ENCODE results near the gene FGF14.
"Not testable (repeated sequence)": the region's sequence is repeated elsewhere in the genome, so short reads cannot be mapped to it uniquely, and the experiment has no call there.

Gene FGF14

DNA sequence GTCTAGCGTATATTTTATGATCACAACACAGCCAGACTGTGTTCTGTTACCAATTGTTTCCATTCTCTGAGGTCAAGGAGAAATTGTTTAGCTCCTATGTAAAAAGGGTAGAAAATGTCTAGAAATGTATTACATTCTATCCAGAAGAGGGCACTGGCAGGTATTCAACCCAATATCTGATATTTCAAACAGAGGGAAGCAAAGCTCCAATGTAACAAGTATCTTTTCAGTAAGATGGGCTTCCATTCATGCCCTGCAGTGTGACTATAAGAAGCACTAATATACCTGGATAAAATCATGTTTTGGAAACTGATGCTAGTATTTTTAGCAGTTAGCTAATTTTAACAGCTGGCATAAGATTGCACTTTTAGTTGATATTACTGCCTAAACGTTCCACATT lies 312.7 kb downstream of the FGF14 start:
- Mint-ChIP-seq H3K27me3 (no peaks in the 10 kb centered on the region), H3K27ac (no peak overlapping the region), H3K4me3 (no peak overlapping the region), H3K4me1 (no peaks in the 10 kb centered on the region), H3K36me3 (no peaks in the 10 kb centered on the region), H3K9me3 (no peaks in the 10 kb centered on the region)
- ATAC-seq: no peak

DNA sequence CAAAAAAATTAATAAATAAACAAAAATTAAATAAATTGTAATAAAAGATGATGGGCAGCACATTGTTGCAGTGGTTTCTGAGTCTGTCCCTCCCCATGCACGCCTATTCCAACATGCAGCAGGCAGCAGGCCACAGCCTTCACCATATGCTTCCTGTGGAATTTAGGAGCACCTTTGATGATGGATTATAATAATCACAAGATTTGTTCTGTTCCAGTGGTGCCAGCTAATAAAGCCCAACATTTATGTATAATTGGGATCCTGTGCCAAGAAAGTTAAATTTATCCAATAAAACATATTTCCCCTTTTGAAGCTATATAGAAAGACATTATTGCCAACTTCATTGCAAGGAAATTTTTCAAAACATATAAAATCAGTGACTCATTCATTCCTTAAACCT lies 328.6 kb downstream of the FGF14 start:
- no peak overlapping the region for H3K4me3 Mint-ChIP-seq

DNA sequence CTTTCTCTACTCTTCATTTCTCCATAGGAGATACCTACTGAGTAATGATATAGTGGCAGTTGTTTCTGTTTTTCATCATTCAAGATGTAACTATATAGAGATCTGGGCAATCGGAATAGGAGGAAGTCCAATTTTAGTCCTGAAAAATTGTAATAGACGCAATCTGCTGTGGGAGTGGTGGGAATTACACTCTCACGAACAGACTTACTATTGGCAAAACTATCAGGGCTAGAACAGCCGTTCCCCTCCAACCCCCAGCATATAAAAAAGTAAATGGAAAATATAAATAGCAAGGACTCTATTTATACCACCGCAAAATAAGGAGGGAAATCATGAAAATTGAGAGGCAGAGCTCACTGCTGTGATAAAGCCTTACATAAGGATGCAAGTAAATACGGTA lies 330.1 kb downstream of the FGF14 start:
- Mint-ChIP-seq H3K4me1 (no peaks in the 10 kb centered on the region), H3K27ac (no peak overlapping the region), H3K27me3 (no peaks in the 10 kb centered on the region), H3K36me3 (no peaks in the 10 kb centered on the region), H3K9me3 (no peaks in the 10 kb centered on the region), H3K4me3 (no peak overlapping the region)
- no peak for ATAC-seq

More for the DNA sequence above, 328.6 kb downstream of the FGF14 start:
- Mint-ChIP-seq H3K27me3 (no peaks in the 10 kb centered on the region), H3K27ac (no peak overlapping the region), H3K9me3 (no peaks in the 10 kb centered on the region), H3K36me3 (no peaks in the 10 kb centered on the region), H3K4me1 (no peaks in the 10 kb centered on the region)
- no peak for ATAC-seq

- not testable (repeated sequence) for H3K9me3 Mint-ChIP-seq, ATAC-seq, H3K4me1 Mint-ChIP-seq, H3K27ac Mint-ChIP-seq, H3K4me3 Mint-ChIP-seq, H3K36me3 Mint-ChIP-seq, H3K27me3 Mint-ChIP-seq
Measured at GRCh38 chr13:102068323-102068722, 333.5 kb downstream of the FGF14 start.

DNA sequence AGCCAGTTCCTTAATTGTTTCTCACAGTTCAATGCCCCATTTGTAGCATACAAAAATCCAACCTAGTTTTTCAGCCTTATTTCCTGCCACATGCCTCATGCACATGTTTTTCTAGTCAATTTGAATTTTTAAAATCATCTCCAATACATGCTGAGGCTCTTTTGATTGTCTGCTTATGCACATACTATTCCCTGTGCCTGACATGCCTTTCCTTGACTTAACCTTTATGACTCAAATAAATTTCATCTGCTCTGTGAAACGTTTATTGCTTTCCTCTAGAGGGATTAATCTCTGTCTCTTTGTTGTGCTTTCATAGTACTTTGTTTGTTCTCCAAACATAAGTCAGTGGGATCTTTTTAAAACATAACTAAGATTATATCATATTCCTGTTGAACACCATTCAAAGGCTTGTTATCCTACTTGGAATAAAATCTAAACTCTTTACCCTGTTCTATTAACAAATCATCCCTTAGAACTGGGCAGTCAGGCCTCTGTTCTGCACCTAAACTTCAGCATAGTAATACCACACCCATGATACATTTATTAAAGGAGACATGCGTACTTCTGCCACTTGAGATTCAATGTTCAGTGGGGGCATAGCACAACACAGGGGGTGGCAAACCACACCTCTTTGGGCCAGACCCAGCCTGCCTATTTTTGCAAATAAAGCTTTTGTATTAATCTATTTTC lies 346.6 kb downstream of the FGF14 start:
- Mint-ChIP-seq H3K27ac (no peak overlapping the region), H3K4me3 (no peak overlapping the region), H3K27me3 (no peaks in the 10 kb centered on the region), H3K36me3 (no peaks in the 10 kb centered on the region), H3K9me3 (peaks cover 19% of the 10 kb centered on the region), H3K4me1 (no peaks in the 10 kb centered on the region)
- ATAC-seq: no peak

- Mint-ChIP-seq H3K27me3 (no peaks in the 10 kb centered on the region), H3K9me3 (peaks cover 20% of the 10 kb centered on the region), H3K4me1 (no peaks in the 10 kb centered on the region), H3K27ac (no peak overlapping the region), H3K36me3 (no peaks in the 10 kb centered on the region), H3K4me3 (no peak overlapping the region)
- ATAC-seq: no peak
Measured at GRCh38 chr13:102049853-102050252, 352.0 kb downstream of the FGF14 start.

GRCh38 chr13:102045731-102046130 lies 356.1 kb downstream of the FGF14 start:
- no peak for ATAC-seq
- Mint-ChIP-seq H3K27me3 (no peaks in the 10 kb centered on the region), H3K4me3 (no peak overlapping the region), H3K9me3 (peaks cover 7% of the 10 kb centered on the region), H3K4me1 (no peaks in the 10 kb centered on the region), H3K27ac (no peak overlapping the region), H3K36me3 (no peaks in the 10 kb centered on the region)

GRCh38 chr13:102042746-102043145 lies 359.1 kb downstream of the FGF14 start:
- Mint-ChIP-seq H3K9me3 (no peaks in the 10 kb centered on the region), H3K36me3 (no peaks in the 10 kb centered on the region)
- no peak for ATAC-seq

DNA sequence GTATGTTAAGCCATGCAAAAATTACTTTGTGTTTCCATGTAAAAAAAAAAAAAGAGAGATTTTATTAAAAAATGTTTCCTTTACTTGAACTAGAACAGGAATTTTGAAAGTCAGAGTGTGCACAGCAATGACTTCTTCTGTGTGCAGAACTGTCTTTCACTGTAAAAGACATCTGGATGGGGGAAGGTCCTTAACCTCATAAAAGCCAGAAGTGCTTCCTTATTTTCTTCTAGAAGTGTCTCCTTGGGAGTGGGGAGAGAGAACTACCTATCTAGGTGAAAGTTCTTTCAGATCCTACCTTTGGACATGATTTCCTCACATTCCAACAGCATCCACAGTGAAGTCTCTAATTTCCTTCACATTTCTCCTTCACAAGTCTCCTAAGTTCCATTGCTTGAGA lies 360.3 kb downstream of the FGF14 start:
- Mint-ChIP-seq H3K27ac (no peak overlapping the region), H3K4me3 (no peak overlapping the region), H3K36me3 (no peaks in the 10 kb centered on the region), H3K4me1 (no peaks in the 10 kb centered on the region), H3K27me3 (no peaks in the 10 kb centered on the region), H3K9me3 (no peaks in the 10 kb centered on the region)
- no peak for ATAC-seq

More at GRCh38 chr13:102042746-102043145, 359.1 kb downstream of the FGF14 start:
- Mint-ChIP-seq H3K4me1 (no peaks in the 10 kb centered on the region), H3K4me3 (no peak overlapping the region), H3K27ac (no peak overlapping the region), H3K27me3 (no peaks in the 10 kb centered on the region)

- no peaks in the 10 kb centered on the region for H3K36me3 Mint-ChIP-seq
- no peak overlapping the region for H3K4me3 Mint-ChIP-seq
- no peaks in the 10 kb centered on the region for H3K9me3 Mint-ChIP-seq
- no peaks in the 10 kb centered on the region for H3K27me3 Mint-ChIP-seq
- no peak overlapping the region for H3K27ac Mint-ChIP-seq
- H3K4me1 Mint-ChIP-seq: no peaks in the 10 kb centered on the region
- ATAC-seq: no peak
Measured at GRCh38 chr13:102040812-102041211, 361.0 kb downstream of the FGF14 start.

GRCh38 chr13:102039264-102039663 lies 362.6 kb downstream of the FGF14 start:
- no peak for ATAC-seq
- no peak overlapping the region for H3K27ac Mint-ChIP-seq
- peaks cover 3% of the 10 kb centered on the region for H3K9me3 Mint-ChIP-seq
- H3K27me3 Mint-ChIP-seq: no peaks in the 10 kb centered on the region
- no peaks in the 10 kb centered on the region for H3K36me3 Mint-ChIP-seq
- H3K4me3 Mint-ChIP-seq: no peak overlapping the region
- H3K4me1 Mint-ChIP-seq: no peaks in the 10 kb centered on the region

DNA sequence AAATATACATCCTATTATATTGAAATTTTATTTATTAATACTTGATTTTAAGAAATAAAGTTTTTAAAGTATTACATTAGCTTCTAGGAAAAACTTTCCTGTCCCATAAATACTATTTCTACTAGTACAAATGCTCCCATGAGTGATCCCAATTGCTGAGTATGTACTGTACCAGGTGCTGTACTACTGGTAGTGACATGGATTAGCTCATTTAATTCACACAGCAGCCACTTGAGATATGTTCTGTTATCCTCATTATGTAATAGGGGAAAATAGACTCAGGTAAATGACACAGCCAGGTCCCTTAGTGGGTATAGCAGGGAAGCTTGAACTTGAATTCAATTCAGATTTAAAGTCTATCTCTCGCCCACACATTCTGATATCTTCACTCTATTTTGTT lies 363.1 kb downstream of the FGF14 start:
- no peaks in the 10 kb centered on the region for H3K36me3 Mint-ChIP-seq
- no peak overlapping the region for H3K4me3 Mint-ChIP-seq
- no peaks in the 10 kb centered on the region for H3K4me1 Mint-ChIP-seq
- H3K27me3 Mint-ChIP-seq: no peaks in the 10 kb centered on the region
- H3K9me3 Mint-ChIP-seq: peaks cover 3% of the 10 kb centered on the region
- no peak overlapping the region for H3K27ac Mint-ChIP-seq
- no peak for ATAC-seq

DNA sequence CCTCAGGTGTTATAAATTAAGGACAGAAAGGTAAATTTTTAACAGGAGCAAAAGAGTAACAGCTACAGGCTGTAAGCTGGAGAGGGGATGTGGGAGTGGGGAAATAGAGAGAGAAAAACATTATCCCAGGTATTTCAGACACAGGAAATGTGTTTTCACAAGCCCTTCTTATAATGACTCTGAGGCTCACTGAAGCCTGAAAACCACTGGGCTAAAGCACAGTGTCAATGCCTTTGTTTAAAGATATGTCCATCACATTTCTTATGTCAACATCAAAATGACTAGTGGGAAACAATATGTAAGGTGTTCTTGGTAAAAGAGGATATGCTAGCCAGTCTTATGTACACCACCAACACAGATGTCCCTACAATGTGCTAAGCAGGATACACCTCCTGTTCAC lies 365.9 kb downstream of the FGF14 start:
- no peaks in the 10 kb centered on the region for H3K27me3 Mint-ChIP-seq
- ATAC-seq: no peak
- H3K4me1 Mint-ChIP-seq: no peaks in the 10 kb centered on the region
- no peak overlapping the region for H3K4me3 Mint-ChIP-seq
- H3K36me3 Mint-ChIP-seq: no peaks in the 10 kb centered on the region
- peaks cover 3% of the 10 kb centered on the region for H3K9me3 Mint-ChIP-seq
- no peak overlapping the region for H3K27ac Mint-ChIP-seq

DNA sequence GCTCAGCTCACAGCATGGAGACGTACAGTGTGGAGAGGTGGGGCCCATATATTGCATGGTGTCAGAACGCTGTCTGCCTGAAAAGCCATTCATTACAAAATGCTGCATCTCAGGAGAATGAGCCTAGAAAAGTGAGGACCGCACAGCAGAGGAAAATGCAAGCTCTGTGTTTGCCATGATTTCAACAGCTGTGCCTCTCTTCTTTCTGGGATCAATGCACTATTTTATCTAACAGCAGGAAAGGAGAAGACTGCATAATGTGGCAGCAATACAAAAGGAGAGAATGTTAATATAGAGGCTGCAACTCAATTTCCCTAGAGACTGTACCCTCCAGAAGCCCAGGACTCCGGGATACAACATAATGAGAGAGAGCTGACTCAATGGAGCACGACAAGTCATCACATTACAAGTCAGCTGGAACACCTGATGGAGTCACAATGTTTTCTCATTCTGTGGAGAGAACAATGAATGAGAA lies 368.0 kb downstream of the FGF14 start:
- no peaks in the 10 kb centered on the region for H3K4me1 Mint-ChIP-seq
- H3K27me3 Mint-ChIP-seq: no peaks in the 10 kb centered on the region
- H3K27ac Mint-ChIP-seq: no peak overlapping the region
- H3K9me3 Mint-ChIP-seq: peaks cover 3% of the 10 kb centered on the region
- ATAC-seq: no peak
- H3K4me3 Mint-ChIP-seq: no peak overlapping the region
- H3K36me3 Mint-ChIP-seq: no peaks in the 10 kb centered on the region

DNA sequence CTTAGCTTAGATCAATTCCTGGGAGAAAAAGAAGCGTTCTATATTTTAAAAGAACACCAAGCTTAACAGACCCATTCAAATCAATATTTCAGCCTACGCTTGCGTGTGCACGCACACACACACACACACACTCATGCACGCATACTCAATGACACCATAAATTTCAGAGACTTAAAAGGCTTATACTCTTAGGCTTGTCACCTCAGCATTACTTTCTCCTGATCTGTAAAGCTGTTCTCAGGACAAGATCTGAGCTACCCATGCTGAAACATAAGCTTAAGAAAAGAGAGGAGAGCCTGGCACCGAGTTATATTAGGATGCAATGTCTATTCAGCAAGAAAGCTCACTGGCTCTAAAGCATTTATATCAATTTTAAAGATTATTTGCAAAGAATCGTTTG lies 368.5 kb downstream of the FGF14 start:
- H3K9me3 Mint-ChIP-seq: peaks cover 3% of the 10 kb centered on the region
- no peak overlapping the region for H3K27ac Mint-ChIP-seq
- no peaks in the 10 kb centered on the region for H3K36me3 Mint-ChIP-seq
- H3K27me3 Mint-ChIP-seq: no peaks in the 10 kb centered on the region
- no peak for ATAC-seq
- no peaks in the 10 kb centered on the region for H3K4me1 Mint-ChIP-seq
- H3K4me3 Mint-ChIP-seq: no peak overlapping the region

DNA sequence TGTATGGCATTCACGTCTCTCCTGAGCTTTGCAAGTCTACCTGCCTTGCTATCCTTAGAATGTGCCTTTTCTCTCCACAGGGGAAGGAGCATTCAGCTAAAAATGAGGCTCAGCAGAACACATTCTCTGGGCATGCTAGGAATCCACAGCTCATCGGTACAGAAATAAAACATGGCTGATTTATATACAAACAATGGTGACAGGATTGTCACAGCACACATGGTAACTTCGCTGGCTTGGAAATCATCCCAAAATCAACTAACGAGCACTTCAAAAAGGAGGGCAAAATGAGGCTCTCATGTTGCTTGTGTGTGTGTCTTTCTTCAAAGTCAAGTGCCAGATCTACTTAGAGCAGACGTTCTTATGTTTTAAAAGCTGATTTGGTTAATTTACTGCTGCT lies 373.0 kb downstream of the FGF14 start:
- Mint-ChIP-seq H3K27ac (no peak overlapping the region), H3K27me3 (no peaks in the 10 kb centered on the region), H3K9me3 (peaks cover 3% of the 10 kb centered on the region), H3K4me1 (no peaks in the 10 kb centered on the region), H3K36me3 (no peaks in the 10 kb centered on the region), H3K4me3 (no peak overlapping the region)
- no peak for ATAC-seq

Measured in stimulated activated memory B cell treated with anti-CD40 and anti-IgM and Interleukin-4, amounts not matched to agents 10 μg/mL and 1 μg/mL and 100 μg/mL, for 72 hours (primary cell).